HCEC 1CT (cell line): ENCODE measurements around the gene NR1H4.
A peak's percentile ranks its signal among the peaks of the same experiment; 100 is the strongest.
"Not testable (repeated sequence)": the region's sequence is repeated elsewhere in the genome, so short reads cannot be mapped to it uniquely, and the experiment has no call there.

ENCODE experiments used
- DNase-seq: peaks from one replicate; pipeline ENCODE4 v3.0.0-alpha.2; 2017

The NR1H4 gene

GRCh38 chr12:100573292-100574186 lies 99.9 kb downstream of the NR1H4 start, which contains the start of gene GAS2L3:
Gene GAS2L3, plus strand, starts transcription at chr12:100573684. Its CDS starts 21,221 bp downstream, at chr12:100594905.
- DNase-seq = peak; percentile 88

- DNase-seq = peak; percentile 46
Measured at GRCh38 chr12:100574187-100575074, 100.8 kb downstream of the NR1H4 start.

GRCh38 chr12:100576331-100577036 lies 102.8 kb downstream of the NR1H4 start:
- DNase-seq = peak; percentile 95

- no peak for DNase-seq
Measured at GRCh38 chr12:100578923-100579322, 105.3 kb downstream of the NR1H4 start.

- DNase-seq = no peak
Measured at GRCh38 chr12:100579844-100580243, 106.2 kb downstream of the NR1H4 start.

- DNase-seq = no peak
Measured at GRCh38 chr12:100584256-100584655, 110.6 kb downstream of the NR1H4 start.

GRCh38 chr12:100591979-100592378 lies 118.3 kb downstream of the NR1H4 start:
- no peak for DNase-seq

- DNase-seq = peak; percentile 20
Measured at GRCh38 chr12:100593490-100593889, 119.8 kb downstream of the NR1H4 start.

GRCh38 chr12:100601626-100602025 lies 128.0 kb downstream of the NR1H4 start:
- DNase-seq = no peak

GRCh38 chr12:100602997-100603396 lies 129.3 kb downstream of the NR1H4 start:
- DNase-seq = not testable (repeated sequence)

GRCh38 chr12:100608776-100609175 lies 135.1 kb downstream of the NR1H4 start:
- DNase-seq = no peak

- DNase-seq = peak; percentile 3
Measured at GRCh38 chr12:100610666-100611430, 137.2 kb downstream of the NR1H4 start.

GRCh38 chr12:100612606-100613005 lies 138.9 kb downstream of the NR1H4 start:
- DNase-seq = no peak
